Measurements from ENCODE around the gene GABARAPL2.

GRCh38 chr16:75622761-75623605 lies 56.8 kb downstream of the GABARAPL2 start, which contains the start of gene ADAT1:
- TF ChIP-seq CTCF (IDR thresholded peaks at IDR 0.05) = peak in 1 of 7 experiments; percentile 4
- TF ChIP-seq EP300 (IDR thresholded peaks at IDR 0.05) = no peak

Measured in stomach (tissue), 4 donors.